H9 (cell line): ENCODE data around the gene CD1D. TPM values are rescaled to one million over a fixed set of nuclear protein-coding genes. Genes with fewer than 3 reads are reported as not detected.
A peak's percentile ranks its signal among the peaks of the same experiment; 100 is the strongest.

Source experiments
- DNase-seq: peaks from one replicate; pipeline ENCODE4 v3.0.0-alpha.2; 2017
- H2AFZ ChIP-seq: one replicate; pipeline ENCODE4 v1.6.1; 2013; ENCODE audit warnings: mild to moderate bottlenecking, low read length, control low read depth, moderate library complexity
- H2AK5ac ChIP-seq: 2 replicates; pipeline ENCODE4 v1.6.1; 2013; ENCODE audit warnings: low read length, control low read depth, mixed read lengths; ENCODE audit not compliant: insufficient read length
- H2BK120ac ChIP-seq: one replicate; pipeline ENCODE4 v1.6.1; 2013; ENCODE audit warnings: low read depth, mild to moderate bottlenecking, low read length, control low read depth, inconsistent platforms; ENCODE audit not compliant: poor library complexity, severe bottlenecking
- H2BK12ac ChIP-seq: 2 replicates; pipeline ENCODE4 v1.6.1; 2013; ENCODE audit warnings: low read length, control low read depth, mixed read lengths, low read depth; ENCODE audit not compliant: insufficient read length
- H2BK15ac ChIP-seq: 2 replicates; pipeline ENCODE4 v1.6.1; 2013; ENCODE audit warnings: low read depth, low read length, control low read depth
- H2BK20ac ChIP-seq: one replicate; pipeline ENCODE4 v1.6.1; 2013; ENCODE audit warnings: low read depth, mild to moderate bottlenecking, low read length, control low read depth, inconsistent platforms; ENCODE audit not compliant: poor library complexity, severe bottlenecking
- H2BK5ac ChIP-seq: 2 replicates; pipeline ENCODE4 v1.6.1; 2013; ENCODE audit warnings: low read length, control low read depth, mixed read lengths; ENCODE audit not compliant: insufficient read length
- H3K14ac ChIP-seq: 2 replicates; pipeline ENCODE4 v1.6.1; 2013; ENCODE audit warnings: low read length, control low read depth; ENCODE audit not compliant: insufficient read depth
- H3K18ac ChIP-seq: 2 replicates; pipeline ENCODE4 v1.6.1; 2013; ENCODE audit warnings: low read depth, mild to moderate bottlenecking, mixed read lengths, low read length, control low read depth; ENCODE audit not compliant: insufficient read length
- H3K23ac ChIP-seq: 2 replicates; pipeline ENCODE4 v1.6.1; 2013; ENCODE audit warnings: low read length, control low read depth, mixed read lengths, low read depth; ENCODE audit not compliant: insufficient read length
- H3K23me2 ChIP-seq: 2 replicates; pipeline ENCODE4 v1.6.1; 2013; ENCODE audit warnings: low read depth, mild to moderate bottlenecking, mixed read lengths, low read length, control low read depth; ENCODE audit not compliant: insufficient read length, poor library complexity, severe bottlenecking
- H3K27ac ChIP-seq: 2 replicates; pipeline ENCODE4 v1.5.1; 2013; ENCODE audit warnings: low read length, control low read depth, mixed read lengths, low read depth; ENCODE audit not compliant: insufficient read length
- H3K27me3 ChIP-seq: 2 replicates; pipeline ENCODE4 v1.6.1; 2013; ENCODE audit warnings: low read length, control low read depth, inconsistent platforms; ENCODE audit not compliant: insufficient read depth
- H3K4ac ChIP-seq: 2 replicates; pipeline ENCODE4 v1.6.1; 2013; ENCODE audit warnings: low read depth, mild to moderate bottlenecking, control low read depth, inconsistent platforms, low read length, moderate library complexity
- H3K4me1 ChIP-seq: 2 replicates; pipeline ENCODE4 v1.6.1; 2013; ENCODE audit warnings: low read length, control low read depth, inconsistent platforms; ENCODE audit not compliant: insufficient read depth
- H3K4me2 ChIP-seq: 2 replicates; pipeline ENCODE4 v1.6.1; 2013; ENCODE audit warnings: low read length, control low read depth, mixed read lengths; ENCODE audit not compliant: insufficient read length, insufficient read depth
- H3K56ac ChIP-seq: 2 replicates; pipeline ENCODE4 v1.6.1; 2013; ENCODE audit warnings: low read depth, mild to moderate bottlenecking, mixed read lengths, low read length, control low read depth; ENCODE audit not compliant: insufficient read length
- H3K79me1 ChIP-seq: 2 replicates; pipeline ENCODE4 v1.6.1; 2013; ENCODE audit warnings: low read depth, mild to moderate bottlenecking, moderate library complexity, low read length, control low read depth, inconsistent platforms; ENCODE audit not compliant: insufficient read depth, poor library complexity, severe bottlenecking
- H3K79me2 ChIP-seq: 2 replicates; pipeline ENCODE4 v1.6.1; 2013; ENCODE audit warnings: low read length, control low read depth, inconsistent platforms; ENCODE audit not compliant: insufficient read depth
- H3K9ac ChIP-seq: 2 replicates; pipeline ENCODE4 v1.6.1; 2013; ENCODE audit warnings: low read length, control low read depth, mixed read lengths; ENCODE audit not compliant: insufficient read length; ENCODE audit errors: extremely low read depth
- H3K9me3 ChIP-seq: one replicate; pipeline ENCODE4 v1.6.1; 2013; ENCODE audit warnings: low read depth, low read length, inconsistent platforms; ENCODE audit not compliant: control insufficient read depth
- H3T11ph ChIP-seq: one replicate; pipeline ENCODE4 v1.6.1; 2013; ENCODE audit warnings: mild to moderate bottlenecking, low read length, control low read depth, inconsistent platforms
- H4K20me1 ChIP-seq: one replicate; pipeline ENCODE4 v1.6.1; 2013; ENCODE audit not compliant: control insufficient read depth, insufficient read length, insufficient read depth
- H4K5ac ChIP-seq: 2 replicates; pipeline ENCODE4 v1.6.1; 2013; ENCODE audit warnings: low read depth, mild to moderate bottlenecking, mixed read lengths, low read length, control low read depth; ENCODE audit not compliant: insufficient read length
- H4K8ac ChIP-seq: replicated peaks from 2 replicates; pipeline ENCODE4 v1.6.1; 2013; ENCODE audit warnings: low read length, control low read depth, mixed read lengths, low read depth; ENCODE audit not compliant: insufficient read length
- H4K91ac ChIP-seq: 2 replicates; pipeline ENCODE4 v1.6.1; 2013; ENCODE audit warnings: low read depth, mild to moderate bottlenecking, moderate library complexity, mixed read lengths, low read length, control low read depth; ENCODE audit not compliant: insufficient read length
- H3K27ac Mint-ChIP-seq, 3 experiments: 2 replicates in 2 of 3; 3 replicates in 1 of 3; pipeline ENCODE4 v1.8.0; 2020 to 2021; ENCODE audit warnings: mixed read lengths in 3 of 3, mild to moderate bottlenecking in 1 of 3, moderate library complexity in 1 of 3
- H3K27me3 Mint-ChIP-seq: 2 replicates; pipeline ENCODE4 v1.8.0; 2021; ENCODE audit warnings: low read depth, mild to moderate bottlenecking, moderate library complexity, mixed read lengths
- H3K36me3 Mint-ChIP-seq, 3 experiments: 2 replicates in 2 of 3; 3 replicates in 1 of 3; pipeline ENCODE4 v1.8.0; 2020 to 2021; ENCODE audit warnings: low read depth in 3 of 3, mixed read lengths in 3 of 3; ENCODE audit not compliant: insufficient read depth in 1 of 3
- H3K4me1 Mint-ChIP-seq, 2 experiments: 2 replicates each; pipeline ENCODE4 v1.8.0; 2020; ENCODE audit warnings: mixed read lengths in 2 of 2
- H3K4me3 Mint-ChIP-seq, 2 experiments: 2 replicates in 1 of 2; 3 replicates in 1 of 2; pipeline ENCODE4 v1.8.0; 2020 to 2021; ENCODE audit warnings: mild to moderate bottlenecking in 2 of 2, mixed read lengths in 2 of 2, moderate library complexity in 1 of 2
- H3K9me3 Mint-ChIP-seq, 2 experiments: 2 replicates in 1 of 2; 3 replicates in 1 of 2; pipeline ENCODE4 v1.8.0; 2020; ENCODE audit warnings: mild to moderate bottlenecking in 2 of 2, mixed read lengths in 2 of 2, moderate library complexity in 1 of 2
- CTCF ChIP-seq: fragments of 200-600 bp; sonication (generic); conservative IDR thresholded peaks from 3 replicates; pipeline ENCODE4 v1.8.0; 2021; ENCODE audit warnings: antibody characterized with exemption, mild to moderate bottlenecking
- WGBS: extraction: QIAGEN DNeasy Blood & Tissue Kit; methylation state at CpG from one replicate; pipeline ENCODE4 v1.1.7; 2013; ENCODE audit warnings: missing lambda C conversion rate, low lambda C conversion rate, mixed read lengths; ENCODE audit not compliant: insufficient read length; ENCODE audit errors: extremely low coverage; 5-methylcytosine and 5-hydroxymethylcytosine counted together
- long read RNA-seq: library from polyadenylated mRNA; unstranded; transcript quantifications from one replicate; pipeline ENCODE4 v2.0.0, GENCODE V29; 2020
- total RNA-seq: library from RNA; stranded (reverse); gene quantifications from 2 replicates; pipeline ENCODE4 v1.2.1, GENCODE V29; 2021

The CD1D gene
- total RNA-seq: 0.98 and 1.3 TPM in 2 replicates
- long read RNA-seq, partial matches to known transcripts: 10 of 16 reads
- long read RNA-seq, other reads (novel, unspliced or antisense): 6 of 16 reads

GRCh38 chr1:158180741-158181576 lies at the start of gene CD1D:
Gene CD1D, plus strand, starts transcription at chr1:158180895. Its CDS starts 207 bp downstream, at chr1:158181102.
- no peak within 1 kb of the TSS for H2BK15ac ChIP-seq
- H3K79me2 ChIP-seq: no peaks in the 10 kb centered on the region
- peaks cover 28 to 29% of the 10 kb centered on the region in 2 experiments for H3K4me1 Mint-ChIP-seq
- DNase-seq: peak; percentile 64
- no peak within 1 kb of the TSS for H2BK20ac ChIP-seq
- H3K4ac ChIP-seq: no peak within 1 kb of the TSS
- no peak within 1 kb of the TSS for H3K27ac ChIP-seq
- H3K27me3 ChIP-seq: peaks cover 34% of the 10 kb centered on the region
- no peak within 1 kb of the TSS for H2BK12ac ChIP-seq
- H3K4me1 ChIP-seq: peaks cover 4% of the 10 kb centered on the region; the same call in 1 of the 2 replicates
- peak within 1 kb of the TSS; percentile 17 for H3K9ac ChIP-seq
- H2BK120ac ChIP-seq: no peak within 1 kb of the TSS
- H3K79me1 ChIP-seq: no peaks in the 10 kb centered on the region
- H4K8ac ChIP-seq: no peak within 1 kb of the TSS
- H3K9me3 Mint-ChIP-seq: no peaks in the 10 kb centered on the region
- no peaks in the 10 kb centered on the region for H4K20me1 ChIP-seq
- H3K23me2 ChIP-seq: peaks cover 12% of the 10 kb centered on the region
- no peak within 1 kb of the TSS for H2BK5ac ChIP-seq
- no peak for TF ChIP-seq CTCF
- H4K91ac ChIP-seq: no peak within 1 kb of the TSS
- H3K23ac ChIP-seq: no peak within 1 kb of the TSS
- peaks cover 99% of the 10 kb centered on the region for H3K27me3 Mint-ChIP-seq
- no peaks in the 10 kb centered on the region for H3K36me3 Mint-ChIP-seq
- peak within 1 kb of the TSS; percentile 6 for H3K18ac ChIP-seq
- WGBS: no CpG with 5 or more reads among the region's 63 CpGs
- H3T11ph ChIP-seq: no peak within 1 kb of the TSS
- H3K4me3 Mint-ChIP-seq: peak within 1 kb of the TSS; percentile 78 to 89
- H3K56ac ChIP-seq: no peak within 1 kb of the TSS
- peak within 1 kb of the TSS; percentile 95 for H3K4me2 ChIP-seq
- 0 out of 7 replicates have a peak within 1 kb of the TSS, but pooled peaks of 1 of the 3 experiments have one; percentile 39 for H3K27ac Mint-ChIP-seq
- H3K14ac ChIP-seq: peak within 1 kb of the TSS; percentile 39; the same call in 1 of the 2 replicates
- peak within 1 kb of the TSS; percentile 71 for H2AFZ ChIP-seq
- H2AK5ac ChIP-seq: no peak within 1 kb of the TSS
- H3K9me3 ChIP-seq: no peaks in the 10 kb centered on the region
- no peak within 1 kb of the TSS for H4K5ac ChIP-seq
